NCI-H2029 treated with DMSO at 0.1 percent for 48 hours (cell line): Measurements from ENCODE around the gene HIVEP3.

Source experiments
- DNase-seq: peaks from one replicate; lab custom pipeline; 2025; lab: John Stamatoyannopoulos, UW

The HIVEP3 gene

DNA sequence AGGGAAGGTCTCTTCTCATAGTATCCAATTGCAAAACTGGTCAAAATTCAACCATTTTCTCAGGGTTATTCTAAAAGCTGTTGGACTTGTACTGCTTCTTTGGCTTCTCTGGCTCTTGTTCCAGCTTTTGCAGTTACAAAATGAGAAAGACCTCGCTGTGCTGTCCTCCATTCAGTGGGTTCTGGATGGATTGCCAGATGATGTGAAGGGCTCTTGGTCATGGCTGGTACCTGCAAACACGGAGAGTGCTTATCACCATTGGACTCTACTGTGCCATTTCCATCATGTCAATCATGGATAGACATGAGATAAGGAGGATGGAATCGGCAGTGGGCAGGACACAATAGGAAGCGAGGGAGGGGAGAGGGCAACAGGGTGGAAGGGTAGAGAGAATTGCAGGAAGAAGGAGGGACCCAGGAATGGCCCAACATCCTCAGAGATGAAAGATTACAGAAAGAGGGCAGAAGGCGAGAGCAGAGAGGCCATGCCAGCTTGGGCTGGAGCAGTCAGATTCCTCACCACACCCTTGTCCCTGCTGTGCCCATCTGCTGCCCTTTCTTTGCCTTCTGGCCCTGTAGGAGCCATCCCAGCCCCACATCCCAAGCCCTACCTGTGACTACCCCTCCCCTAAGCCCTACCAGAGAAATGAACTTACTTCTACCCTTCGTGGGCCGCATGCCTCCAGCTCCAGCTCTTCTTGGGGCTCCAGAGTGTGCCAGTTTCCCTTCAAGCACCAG lies 70.3 kb downstream of the HIVEP3 start:
- DNase-seq, result no peak

GRCh38 chr1:41847733-41848132 lies 71.0 kb downstream of the HIVEP3 start:
- peak; percentile 41 for DNase-seq

DNA sequence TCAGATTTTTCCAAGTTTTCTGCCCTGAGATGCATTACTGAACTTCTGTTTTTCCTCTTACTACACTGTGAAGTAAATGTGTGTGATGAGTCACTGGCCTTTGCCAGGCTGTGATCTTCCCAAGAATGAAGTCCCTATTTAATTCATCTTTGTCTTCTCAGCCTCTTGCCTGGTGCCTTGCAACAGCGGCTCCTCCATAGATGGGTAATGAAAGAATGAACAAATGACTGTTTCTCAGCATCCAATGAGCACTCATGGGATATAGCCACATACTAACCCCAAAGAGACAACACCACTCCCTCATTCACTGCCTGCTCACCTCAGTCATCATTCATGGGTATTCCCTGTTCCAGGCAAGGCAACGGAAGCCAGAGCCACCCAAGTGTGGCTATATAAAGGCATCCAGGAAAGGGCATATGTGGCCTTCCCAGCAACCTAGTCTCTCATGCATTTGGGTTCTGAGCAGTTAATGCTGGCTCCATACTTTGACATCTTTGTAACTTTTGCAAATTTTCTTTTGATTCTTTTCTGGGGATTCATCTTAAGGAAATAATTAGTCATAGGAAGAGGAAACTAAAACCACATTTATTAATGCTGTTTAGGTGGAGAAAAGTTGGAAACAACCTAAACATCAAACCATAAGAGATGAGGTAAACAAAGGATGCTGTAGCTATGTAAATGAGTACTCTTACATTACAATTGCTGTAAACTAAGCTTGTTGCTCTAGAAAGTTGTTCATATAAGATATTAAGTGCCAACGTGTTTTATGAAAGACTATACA lies 71.9 kb downstream of the HIVEP3 start:
- no peak for DNase-seq

- no peak for DNase-seq
Observed at GRCh38 chr1:41844781-41845272, 73.9 kb downstream of the HIVEP3 start.

GRCh38 chr1:41844255-41844654 lies 74.5 kb downstream of the HIVEP3 start:
- DNase-seq, result peak; percentile 92

DNA sequence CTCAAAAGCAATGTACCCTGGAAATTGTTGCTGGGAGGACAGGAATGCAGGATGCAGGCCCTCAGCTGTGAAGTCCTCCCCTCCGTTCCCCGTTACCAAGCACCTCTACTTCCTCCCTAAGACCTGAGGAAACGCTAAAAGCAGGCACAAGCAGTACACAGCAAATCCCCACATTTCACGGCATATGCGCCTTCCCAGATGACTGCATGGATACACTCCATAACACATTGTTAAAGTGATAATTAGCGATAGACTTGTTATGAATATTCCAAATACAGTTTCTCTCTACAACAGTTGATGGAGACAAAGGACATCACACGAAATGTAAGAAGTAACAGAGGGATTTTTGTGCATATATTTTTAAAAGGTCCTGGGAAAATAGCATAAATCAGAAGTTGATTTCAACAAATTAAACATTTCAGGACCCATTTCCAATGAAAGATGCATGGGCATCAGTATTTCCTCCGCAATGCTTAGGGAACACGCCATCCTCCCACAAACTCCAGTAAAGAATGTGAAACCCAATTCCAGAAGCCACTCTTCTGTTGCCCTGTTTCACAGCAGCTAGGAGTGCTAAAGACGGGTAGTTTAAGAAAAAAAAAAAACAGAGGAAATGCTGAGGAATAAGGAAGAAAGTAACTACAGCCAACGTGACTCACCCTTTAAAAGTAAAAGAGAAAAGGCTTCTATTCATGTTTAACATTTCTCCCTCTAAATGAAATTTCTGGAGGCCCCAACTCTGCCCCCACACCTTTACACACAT lies 75.5 kb downstream of the HIVEP3 start:
- no peak for DNase-seq

- no peak for DNase-seq
Observed at GRCh38 chr1:41842326-41842725, 76.4 kb downstream of the HIVEP3 start.

- DNase-seq, result no peak
Observed at GRCh38 chr1:41840592-41841246, 78.0 kb downstream of the HIVEP3 start.

DNA sequence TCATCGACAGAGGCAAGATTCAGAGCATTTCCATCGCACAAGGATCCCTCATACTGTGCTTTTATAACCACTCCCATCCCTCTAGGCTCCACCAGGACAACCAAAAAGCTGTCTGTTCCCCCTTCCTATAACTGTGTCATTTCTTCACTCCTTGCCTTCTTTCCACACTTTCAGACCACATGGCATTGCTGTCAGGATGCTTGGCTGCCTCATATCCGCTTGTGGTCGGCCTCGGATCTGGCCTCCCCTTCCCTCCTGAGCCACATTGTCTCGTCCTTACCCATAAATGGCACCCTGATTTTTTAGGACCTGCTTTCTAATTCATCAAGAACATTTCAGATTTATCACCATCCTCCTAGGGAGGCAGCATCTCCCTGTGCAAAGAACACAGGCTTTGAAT lies 80.5 kb downstream of the HIVEP3 start:
- no peak for DNase-seq

GRCh38 chr1:41837691-41838090 lies 81.0 kb downstream of the HIVEP3 start:
- DNase-seq, result no peak

DNA sequence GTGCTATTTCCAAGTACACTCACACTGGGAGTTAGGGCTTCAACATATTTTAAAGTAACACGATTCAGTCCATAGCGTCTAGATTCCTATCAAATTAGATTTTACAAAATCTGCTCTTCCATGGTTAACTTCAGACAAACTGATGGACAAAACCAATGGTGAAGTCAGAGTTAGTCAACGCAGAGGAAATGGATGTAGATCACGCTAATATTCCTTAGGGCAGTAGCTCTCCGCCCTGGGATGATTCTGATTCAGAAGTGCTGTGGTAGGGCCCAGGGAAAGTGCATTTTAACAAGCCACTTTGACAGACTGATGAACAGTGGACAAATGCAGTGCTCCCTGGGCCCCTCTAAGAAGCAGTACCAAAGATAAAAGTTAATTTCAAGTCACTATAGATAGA lies 83.2 kb downstream of the HIVEP3 start:
- DNase-seq, result no peak

- no peak for DNase-seq
Observed at GRCh38 chr1:41833519-41834000, 85.2 kb downstream of the HIVEP3 start.

GRCh38 chr1:41830726-41831125 lies 88.0 kb downstream of the HIVEP3 start:
- DNase-seq, result no peak

DNA sequence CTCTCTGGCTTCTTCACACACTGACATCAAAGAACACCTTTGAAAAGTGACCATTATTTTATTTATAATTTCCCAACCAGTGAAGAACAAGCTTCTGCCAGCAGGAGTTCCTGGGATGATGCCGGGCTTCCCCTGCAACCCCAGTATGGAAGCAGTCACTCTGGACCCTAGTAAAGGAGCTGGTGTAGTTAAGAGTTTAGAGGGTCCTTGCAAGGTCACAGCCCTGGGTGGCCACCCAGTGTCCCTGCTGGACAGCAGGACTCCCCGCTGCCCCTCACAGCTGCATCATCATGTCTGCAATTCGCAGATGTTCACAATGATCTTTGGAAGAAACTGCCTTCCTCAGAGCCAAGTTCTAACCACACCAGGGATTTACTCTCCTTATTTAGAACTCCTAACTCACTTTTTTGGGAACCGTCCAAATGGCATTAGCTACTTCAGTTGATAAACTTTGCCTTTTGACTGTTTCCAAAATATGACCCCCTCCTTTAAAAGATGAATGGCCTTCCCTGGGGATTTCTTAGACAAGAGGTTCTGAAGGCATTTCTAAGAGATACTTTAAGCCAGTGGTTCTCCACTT lies 90.6 kb downstream of the HIVEP3 start:
- DNase-seq, result no peak

- DNase-seq, result no peak
Observed at GRCh38 chr1:41823471-41823870, 95.3 kb downstream of the HIVEP3 start.

- DNase-seq, result no peak
Observed at GRCh38 chr1:41822866-41823265, 95.9 kb downstream of the HIVEP3 start.

GRCh38 chr1:41819843-41820242 lies 98.9 kb downstream of the HIVEP3 start:
- peak; percentile 25 for DNase-seq

- no peak for DNase-seq
Observed at GRCh38 chr1:41819069-41819468, 99.7 kb downstream of the HIVEP3 start.

DNA sequence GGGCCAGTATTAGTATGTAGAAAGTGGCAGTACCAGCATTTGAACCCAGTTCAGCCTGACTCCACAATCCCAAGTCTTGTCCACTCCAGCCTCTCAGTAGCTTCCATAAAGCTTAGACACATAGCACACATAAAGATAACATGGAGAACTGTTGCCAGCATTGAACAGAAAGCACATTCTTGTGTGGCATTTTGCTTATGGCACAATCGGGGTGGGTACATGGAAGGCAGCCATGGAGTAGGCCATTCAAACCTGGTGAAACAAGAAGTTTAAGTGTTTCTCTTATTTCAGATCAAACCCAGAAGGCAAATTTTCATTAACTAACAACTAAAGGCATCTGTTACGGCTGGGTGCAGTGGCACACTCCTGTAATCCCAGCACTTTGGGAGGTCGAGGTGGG lies 102.7 kb downstream of the HIVEP3 start:
- no peak for DNase-seq

DNA sequence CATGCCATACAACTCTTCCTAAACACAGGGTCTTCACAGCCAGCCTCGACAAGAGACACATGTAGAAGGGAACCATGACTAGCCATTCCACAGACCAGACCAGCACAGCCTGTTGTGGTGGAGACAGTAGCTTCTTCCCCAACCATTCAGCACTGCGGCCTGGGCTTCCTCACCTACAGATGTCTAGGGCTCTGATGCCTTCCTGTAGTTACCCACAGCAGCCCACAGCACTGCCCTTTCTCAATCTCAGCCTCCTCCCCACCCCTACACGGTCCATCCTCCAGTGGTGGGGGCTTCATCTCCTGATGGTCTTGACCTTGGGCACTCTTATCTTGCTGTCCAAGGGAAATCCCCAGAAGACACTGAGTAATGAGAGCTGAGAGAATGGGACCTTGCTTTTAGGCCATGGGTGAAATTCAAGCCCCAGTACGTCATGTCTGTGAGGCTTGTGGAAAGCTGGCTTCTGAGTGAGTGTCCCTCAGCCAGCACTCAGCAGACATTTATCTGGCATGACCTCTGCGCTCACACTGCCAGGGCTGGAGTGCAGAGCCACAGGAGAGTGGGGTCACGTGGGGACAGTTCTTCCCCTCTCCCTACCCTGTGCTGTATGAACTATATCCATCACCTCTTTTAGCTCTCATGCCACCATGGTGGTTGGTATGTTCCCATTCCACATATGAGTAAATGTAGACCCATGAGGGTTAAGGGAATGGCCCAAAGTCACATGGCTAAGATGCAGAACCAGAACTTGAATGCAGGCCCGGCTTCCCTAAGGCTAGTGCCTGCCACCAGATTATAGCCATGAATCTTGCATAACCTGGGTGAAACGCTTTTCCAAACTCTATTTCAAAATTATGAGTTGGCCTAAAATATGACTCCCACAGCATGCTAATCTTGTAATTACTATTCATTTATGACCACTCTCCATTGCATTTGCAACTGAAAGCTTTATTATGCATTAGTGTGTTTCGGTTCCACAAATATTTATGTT lies 104.7 kb downstream of the HIVEP3 start:
- no peak for DNase-seq
